GM23338 (cell line): Measurements from ENCODE around the gene CMTM2.

Experiments used
- CREB1 ChIP-seq: fragments of 250-450 bp; sonication (Bioruptor Pico); IDR thresholded peaks from 2 replicates; pipeline ENCODE4 v1.5.0; 2020; ENCODE audit warnings: low read depth, mild to moderate bottlenecking, moderate library complexity
- EZH2 ChIP-seq: fragments of 200-600 bp; sonication (generic); IDR thresholded peaks from one replicate; pipeline ENCODE4 v1.8.0; 2017; ENCODE audit warnings: antibody characterized with exemption, mild to moderate bottlenecking, low read depth; ENCODE audit not compliant: unreplicated experiment
- EZH2phosphoT487 ChIP-seq: fragments of 200-600 bp; sonication (generic); IDR thresholded peaks from one replicate; pipeline ENCODE4 v1.8.1; 2018; ENCODE audit warnings: antibody characterized with exemption; ENCODE audit not compliant: unreplicated experiment
- NANOG ChIP-seq: IDR thresholded peaks from 2 replicates; pipeline ENCODE4 v1.6.1; 2016; ENCODE audit warnings: antibody characterized with exemption, borderline replicate concordance
- POLR2AphosphoS5 ChIP-seq: IDR thresholded peaks from 2 replicates; pipeline ENCODE4 v1.6.1; 2016; ENCODE audit warnings: antibody characterized with exemption, low read depth
- STAT1 ChIP-seq: IDR thresholded peaks from one replicate; pipeline ENCODE4 v1.6.1; 2016; ENCODE audit warnings: antibody characterized with exemption; ENCODE audit not compliant: unreplicated experiment
- ZNF114 ChIP-seq: fragments of 250-450 bp; sonication (Bioruptor Pico); IDR thresholded peaks from 2 replicates; pipeline ENCODE4 v1.5.0; 2020; ENCODE audit warnings: mild to moderate bottlenecking, moderate library complexity
- ZNF331 ChIP-seq: fragments of 250-450 bp; sonication (Bioruptor Pico); IDR thresholded peaks from 2 replicates; pipeline ENCODE4 v1.5.0; 2020; ENCODE audit warnings: low read depth, mild to moderate bottlenecking, moderate library complexity
- TF ChIP-seq, protein P1 (sequence below), 2 experiments: fragments of 200-600 bp in 1 of 2; sonication (generic) in 1 of 2; conservative IDR thresholded peaks; 2 replicates each; pipeline versions ENCODE4 v1.5.1 to v1.6.1; 2016 to 2017; ENCODE audit warnings: antibody characterized with exemption in 2 of 2, low read depth in 2 of 2, mild to moderate bottlenecking in 2 of 2, moderate library complexity in 1 of 2
- TF ChIP-seq, protein P2 (sequence below): IDR thresholded peaks from one replicate; pipeline ENCODE4 v1.6.1; 2018; ENCODE audit warnings: antibody characterized with exemption; ENCODE audit not compliant: unreplicated experiment

DNA sequence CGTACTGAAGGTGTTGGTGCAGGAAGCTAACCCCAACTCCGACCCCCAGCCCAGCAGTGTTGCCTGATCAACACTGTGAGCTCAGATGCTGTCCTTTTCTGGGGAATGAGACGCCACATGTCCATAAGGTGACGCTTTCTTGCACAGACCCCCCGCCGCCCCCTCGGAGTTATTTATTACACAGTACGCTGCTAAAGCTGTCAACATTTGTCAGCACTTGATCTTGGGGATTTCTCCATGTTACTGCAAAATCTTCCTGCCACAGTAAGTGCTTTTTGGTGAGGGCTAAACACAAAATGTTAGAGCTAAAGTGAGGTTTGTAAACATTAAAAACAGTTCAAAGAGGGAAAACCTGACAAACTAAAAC is 41.1 kb downstream of the CMTM2 start:
- TF ChIP-seq EZH2 (no peak), EZH2phosphoT487 (no peak), POLR2AphosphoS5 (no peak), ZNF114 (CRISPR knock-in tag) (no peak), STAT1 (no peak), ZNF331 (no peak), CREB1 (CRISPR knock-in tag) (no peak), NANOG (no peak)
- TF ChIP-seq, protein P1, sequence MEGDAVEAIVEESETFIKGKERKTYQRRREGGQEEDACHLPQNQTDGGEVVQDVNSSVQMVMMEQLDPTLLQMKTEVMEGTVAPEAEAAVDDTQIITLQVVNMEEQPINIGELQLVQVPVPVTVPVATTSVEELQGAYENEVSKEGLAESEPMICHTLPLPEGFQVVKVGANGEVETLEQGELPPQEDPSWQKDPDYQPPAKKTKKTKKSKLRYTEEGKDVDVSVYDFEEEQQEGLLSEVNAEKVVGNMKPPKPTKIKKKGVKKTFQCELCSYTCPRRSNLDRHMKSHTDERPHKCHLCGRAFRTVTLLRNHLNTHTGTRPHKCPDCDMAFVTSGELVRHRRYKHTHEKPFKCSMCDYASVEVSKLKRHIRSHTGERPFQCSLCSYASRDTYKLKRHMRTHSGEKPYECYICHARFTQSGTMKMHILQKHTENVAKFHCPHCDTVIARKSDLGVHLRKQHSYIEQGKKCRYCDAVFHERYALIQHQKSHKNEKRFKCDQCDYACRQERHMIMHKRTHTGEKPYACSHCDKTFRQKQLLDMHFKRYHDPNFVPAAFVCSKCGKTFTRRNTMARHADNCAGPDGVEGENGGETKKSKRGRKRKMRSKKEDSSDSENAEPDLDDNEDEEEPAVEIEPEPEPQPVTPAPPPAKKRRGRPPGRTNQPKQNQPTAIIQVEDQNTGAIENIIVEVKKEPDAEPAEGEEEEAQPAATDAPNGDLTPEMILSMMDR (conservative IDR thresholded peaks at IDR 0.05; ENCODE audit: low read depth in 2 of 2): no peak
- TF ChIP-seq, protein P2, sequence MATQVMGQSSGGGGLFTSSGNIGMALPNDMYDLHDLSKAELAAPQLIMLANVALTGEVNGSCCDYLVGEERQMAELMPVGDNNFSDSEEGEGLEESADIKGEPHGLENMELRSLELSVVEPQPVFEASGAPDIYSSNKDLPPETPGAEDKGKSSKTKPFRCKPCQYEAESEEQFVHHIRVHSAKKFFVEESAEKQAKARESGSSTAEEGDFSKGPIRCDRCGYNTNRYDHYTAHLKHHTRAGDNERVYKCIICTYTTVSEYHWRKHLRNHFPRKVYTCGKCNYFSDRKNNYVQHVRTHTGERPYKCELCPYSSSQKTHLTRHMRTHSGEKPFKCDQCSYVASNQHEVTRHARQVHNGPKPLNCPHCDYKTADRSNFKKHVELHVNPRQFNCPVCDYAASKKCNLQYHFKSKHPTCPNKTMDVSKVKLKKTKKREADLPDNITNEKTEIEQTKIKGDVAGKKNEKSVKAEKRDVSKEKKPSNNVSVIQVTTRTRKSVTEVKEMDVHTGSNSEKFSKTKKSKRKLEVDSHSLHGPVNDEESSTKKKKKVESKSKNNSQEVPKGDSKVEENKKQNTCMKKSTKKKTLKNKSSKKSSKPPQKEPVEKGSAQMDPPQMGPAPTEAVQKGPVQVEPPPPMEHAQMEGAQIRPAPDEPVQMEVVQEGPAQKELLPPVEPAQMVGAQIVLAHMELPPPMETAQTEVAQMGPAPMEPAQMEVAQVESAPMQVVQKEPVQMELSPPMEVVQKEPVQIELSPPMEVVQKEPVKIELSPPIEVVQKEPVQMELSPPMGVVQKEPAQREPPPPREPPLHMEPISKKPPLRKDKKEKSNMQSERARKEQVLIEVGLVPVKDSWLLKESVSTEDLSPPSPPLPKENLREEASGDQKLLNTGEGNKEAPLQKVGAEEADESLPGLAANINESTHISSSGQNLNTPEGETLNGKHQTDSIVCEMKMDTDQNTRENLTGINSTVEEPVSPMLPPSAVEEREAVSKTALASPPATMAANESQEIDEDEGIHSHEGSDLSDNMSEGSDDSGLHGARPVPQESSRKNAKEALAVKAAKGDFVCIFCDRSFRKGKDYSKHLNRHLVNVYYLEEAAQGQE: no peak
